BJ (cell line): ENCODE results near the gene DHRSX. TPM values are rescaled to one million over a fixed set of nuclear protein-coding genes. Genes with fewer than 3 reads are reported as not detected.
"Not testable (repeated sequence)": the region's sequence is repeated elsewhere in the genome, so short reads cannot be mapped to it uniquely, and the experiment has no call there.

Experiments
- CTCF ChIA-PET: fragments of 350-600 bp; formaldehyde crosslinking; extraction: SDS; loops from one replicate; lab custom pipeline; 2021; ENCODE audit warnings: antibody characterized with exemption, inconsistent platforms; lab: Yijun Ruan, JAX
- POLR2A ChIA-PET: fragments of 300-600 bp; sonication (Branson Sonifier 250); formaldehyde crosslinking; extraction: SDS; loops from one replicate; lab custom pipeline; 2021; ENCODE audit warnings: antibody characterized with exemption; lab: Charles Lee
- DNase-seq: peaks from one replicate; pipeline ENCODE4 v3.0.0-alpha.2; 2011; ENCODE audit warnings: low read depth
- H3K27me3 ChIP-seq: 2 replicates; pipeline ENCODE4 v1.6.0; 2011; ENCODE audit warnings: low read length; ENCODE audit not compliant: control insufficient read depth, insufficient read depth
- H3K36me3 ChIP-seq: 2 replicates; pipeline ENCODE4 v1.5.1; 2011; ENCODE audit warnings: low read length; ENCODE audit not compliant: control insufficient read depth, insufficient read depth
- H3K4me3 ChIP-seq: 2 replicates; pipeline ENCODE4 v1.5.1; 2011; ENCODE audit warnings: low read depth, mild to moderate bottlenecking, control low read depth, low read length
- polyA plus RNA-seq: library from polyadenylated mRNA; depleted of rRNA; stranded (reverse); fragments of >200 nt; gene quantifications from 2 replicates; pipeline ENCODE4 v1.2.3, GENCODE V29; 2011
- TF ChIP-seq, protein P1 (sequence below): IDR thresholded peaks from 2 replicates; pipeline ENCODE4 v1.5.1; 2011; ENCODE audit warnings: low read depth, mild to moderate bottlenecking, control low read depth, inconsistent platforms, low read length, moderate library complexity; ENCODE audit not compliant: insufficient read depth

DHRSX gene
- polyA plus RNA-seq, 1 experiment, result 66.2 TPM

DNA sequence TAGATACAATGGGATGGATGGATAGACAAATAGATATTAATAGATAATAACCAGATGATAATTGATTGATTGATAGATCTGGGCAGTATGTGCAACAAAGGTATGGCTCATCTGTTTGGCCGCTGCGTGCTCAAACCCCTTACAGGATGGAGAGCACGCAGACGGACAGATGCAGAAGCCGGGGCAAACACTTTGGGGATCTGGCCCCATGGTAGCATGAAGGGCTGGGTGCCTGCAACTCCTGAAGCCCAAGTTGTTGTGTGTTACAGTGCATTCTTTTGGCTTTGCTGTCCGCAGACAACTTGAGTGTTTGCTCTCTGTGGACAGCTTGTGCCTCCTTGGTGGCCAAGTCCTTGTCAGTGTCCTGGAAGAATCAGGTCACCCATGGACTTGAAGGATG is 10.6 kb upstream of the DHRSX start:
- no peaks in the 10 kb centered on the region for H3K27me3 ChIP-seq
- TF ChIP-seq, protein P1, sequence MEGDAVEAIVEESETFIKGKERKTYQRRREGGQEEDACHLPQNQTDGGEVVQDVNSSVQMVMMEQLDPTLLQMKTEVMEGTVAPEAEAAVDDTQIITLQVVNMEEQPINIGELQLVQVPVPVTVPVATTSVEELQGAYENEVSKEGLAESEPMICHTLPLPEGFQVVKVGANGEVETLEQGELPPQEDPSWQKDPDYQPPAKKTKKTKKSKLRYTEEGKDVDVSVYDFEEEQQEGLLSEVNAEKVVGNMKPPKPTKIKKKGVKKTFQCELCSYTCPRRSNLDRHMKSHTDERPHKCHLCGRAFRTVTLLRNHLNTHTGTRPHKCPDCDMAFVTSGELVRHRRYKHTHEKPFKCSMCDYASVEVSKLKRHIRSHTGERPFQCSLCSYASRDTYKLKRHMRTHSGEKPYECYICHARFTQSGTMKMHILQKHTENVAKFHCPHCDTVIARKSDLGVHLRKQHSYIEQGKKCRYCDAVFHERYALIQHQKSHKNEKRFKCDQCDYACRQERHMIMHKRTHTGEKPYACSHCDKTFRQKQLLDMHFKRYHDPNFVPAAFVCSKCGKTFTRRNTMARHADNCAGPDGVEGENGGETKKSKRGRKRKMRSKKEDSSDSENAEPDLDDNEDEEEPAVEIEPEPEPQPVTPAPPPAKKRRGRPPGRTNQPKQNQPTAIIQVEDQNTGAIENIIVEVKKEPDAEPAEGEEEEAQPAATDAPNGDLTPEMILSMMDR, result no peak
- POLR2A ChIA-PET, result no interaction called here
- CTCF ChIA-PET, result no interaction called here
- no peak for DNase-seq
- no peak overlapping the region for H3K4me3 ChIP-seq
- no peaks in the 10 kb centered on the region for H3K36me3 ChIP-seq

DNA sequence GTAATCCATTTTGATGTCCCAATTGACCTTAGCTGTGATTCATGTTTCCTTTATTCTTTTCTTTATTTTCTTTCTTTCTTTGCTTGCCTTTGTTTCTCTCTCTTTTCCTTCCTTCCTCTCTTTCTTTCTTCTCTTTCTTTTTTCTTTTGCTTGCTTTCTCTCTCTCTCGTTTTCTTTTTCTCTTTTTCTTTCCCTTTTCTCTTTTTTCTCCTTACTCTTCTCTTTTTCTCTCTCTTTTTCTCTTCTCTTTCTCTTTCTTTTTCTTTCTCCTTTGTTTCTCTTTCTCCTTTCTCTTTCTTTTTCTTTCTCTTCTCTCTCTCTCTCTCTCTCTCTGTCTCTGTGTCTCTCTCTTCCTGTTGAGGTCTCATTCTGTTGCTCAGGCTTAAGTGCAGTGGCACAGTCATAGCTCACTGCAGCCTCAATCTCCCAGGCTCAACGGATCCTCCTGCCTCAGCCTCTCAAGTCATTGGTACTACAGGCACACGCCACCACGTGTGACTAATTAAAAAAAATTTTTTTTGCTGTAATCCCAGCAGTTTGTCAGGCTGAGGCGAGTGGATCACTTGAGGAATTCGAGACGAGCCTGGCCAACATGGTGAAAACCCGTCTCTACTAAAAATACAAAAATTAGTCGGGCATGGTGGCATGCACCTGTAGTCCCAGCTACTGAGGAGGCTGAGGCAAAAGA is 8.0 kb upstream of the DHRSX start:
- Histone ChIP-seq H3K36me3 (no peaks in the 10 kb centered on the region), H3K27me3 (no peaks in the 10 kb centered on the region), H3K4me3 (no peak overlapping the region)
- ChIA-PET CTCF (no interaction called here), POLR2A (no interaction called here)
- TF ChIP-seq, protein P1, result no peak
- DNase-seq, result no peak

DNA sequence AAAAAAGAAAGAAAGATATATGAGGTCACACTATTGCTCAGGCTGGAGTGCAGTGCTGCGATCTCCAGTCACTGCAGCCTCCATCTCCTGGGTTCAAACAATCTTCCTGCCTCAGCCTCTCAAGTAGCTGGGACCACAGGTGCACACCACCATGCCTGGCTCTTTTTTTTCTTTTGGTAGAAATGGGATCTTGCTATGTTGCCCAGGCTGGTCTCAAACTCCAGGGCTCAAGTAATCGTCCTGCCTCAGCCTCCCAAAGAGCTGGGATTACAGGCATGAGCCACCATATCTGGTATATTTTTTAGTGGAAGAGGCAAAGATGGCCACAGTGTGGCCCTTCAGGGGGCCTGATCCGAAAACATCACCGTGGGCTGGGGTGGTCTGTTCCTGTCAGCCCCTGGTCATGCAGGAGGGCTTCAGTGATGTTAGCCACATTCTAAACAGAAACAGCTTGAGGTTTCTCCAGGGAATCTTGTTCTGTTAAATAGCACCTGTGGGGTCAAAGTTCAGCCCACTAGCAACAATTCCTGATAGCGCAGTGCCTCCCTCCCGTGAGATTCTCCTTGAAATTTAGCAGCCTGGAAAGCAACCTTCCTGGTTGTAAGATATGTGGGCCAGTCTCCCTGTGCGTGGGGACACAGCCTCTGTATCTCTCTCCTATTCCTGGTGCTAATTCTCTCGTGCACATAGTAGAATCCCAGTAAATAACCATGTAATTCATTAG is 7.3 kb upstream of the DHRSX start:
- no peaks in the 10 kb centered on the region for H3K36me3 ChIP-seq
- TF ChIP-seq, protein P1, result no peak
- ChIA-PET POLR2A (no interaction called here), CTCF (no interaction called here)
- DNase-seq, result no peak
- H3K27me3 ChIP-seq, result no peaks in the 10 kb centered on the region
- no peak overlapping the region for H3K4me3 ChIP-seq

DNA sequence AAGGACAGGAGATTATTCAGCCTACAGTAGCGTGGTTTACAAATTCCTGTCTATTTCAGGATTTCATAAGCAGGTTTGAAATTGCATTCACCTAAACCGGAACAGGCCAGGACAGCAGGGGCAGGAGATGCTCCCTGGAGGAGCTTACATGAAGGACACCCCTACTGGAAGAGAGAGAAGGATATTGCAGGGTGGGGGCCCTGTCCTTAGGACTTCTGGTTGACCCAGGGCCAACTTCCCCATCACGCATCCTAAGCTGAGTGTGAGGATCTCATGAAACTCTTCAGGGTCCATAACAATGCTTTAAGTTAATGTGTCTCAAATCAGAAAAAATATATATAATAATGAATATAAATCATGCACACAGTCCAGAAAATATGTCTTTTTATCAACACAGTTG is 6.4 kb upstream of the DHRSX start:
- POLR2A ChIA-PET, result no interaction called here
- Histone ChIP-seq H3K4me3 (no peak overlapping the region), H3K27me3 (no peaks in the 10 kb centered on the region), H3K36me3 (no peaks in the 10 kb centered on the region)
- TF ChIP-seq, protein P1, result no peak
- DNase-seq, result no peak
- CTCF ChIA-PET, result no interaction called here

DNA sequence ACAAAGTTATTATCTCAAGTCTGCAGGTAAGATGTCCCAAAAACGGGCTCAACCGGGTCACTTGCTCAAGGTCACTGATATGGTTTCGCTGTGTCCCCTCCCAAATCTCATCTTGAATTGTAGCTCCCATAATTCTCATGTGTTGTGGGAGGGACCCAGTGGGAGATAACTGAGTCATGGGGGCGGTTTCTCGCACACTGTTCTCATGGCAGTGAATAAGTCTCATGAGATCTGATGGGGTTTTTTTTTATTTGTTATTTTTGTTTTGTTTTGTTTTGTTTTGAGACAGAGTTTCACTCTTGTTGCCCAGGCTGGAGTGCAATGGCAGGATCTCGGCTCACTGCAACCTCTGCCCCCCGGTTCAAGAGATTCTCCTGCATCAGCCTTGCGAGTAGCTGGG is 4.6 kb upstream of the DHRSX start:
- DNase-seq, H3K27me3 ChIP-seq, H3K36me3 ChIP-seq, CTCF ChIA-PET, H3K4me3 ChIP-seq, POLR2A ChIA-PET: not testable (repeated sequence)
